ENCODE results near the gene SAA4.

- no peak for TF ChIP-seq CTCF (conservative IDR thresholded peaks at IDR 0.05)
- no peak for TF ChIP-seq ZFX (IDR thresholded peaks at IDR 0.05)
Measured at GRCh38 chr11:18193010-18193409, 43.6 kb downstream of the SAA4 start.
